NCI-H524 treated with DMSO at 0.1 percent for 48 hours (cell line): Measurements from ENCODE around the gene PKD2L2.
"Not testable (repeated sequence)": the region's sequence is repeated elsewhere in the genome, so short reads cannot be mapped to it uniquely, and the experiment has no call there.

Source experiments
- DNase-seq: peaks from one replicate; lab custom pipeline; 2025; lab: John Stamatoyannopoulos, UW

Gene PKD2L2

DNA sequence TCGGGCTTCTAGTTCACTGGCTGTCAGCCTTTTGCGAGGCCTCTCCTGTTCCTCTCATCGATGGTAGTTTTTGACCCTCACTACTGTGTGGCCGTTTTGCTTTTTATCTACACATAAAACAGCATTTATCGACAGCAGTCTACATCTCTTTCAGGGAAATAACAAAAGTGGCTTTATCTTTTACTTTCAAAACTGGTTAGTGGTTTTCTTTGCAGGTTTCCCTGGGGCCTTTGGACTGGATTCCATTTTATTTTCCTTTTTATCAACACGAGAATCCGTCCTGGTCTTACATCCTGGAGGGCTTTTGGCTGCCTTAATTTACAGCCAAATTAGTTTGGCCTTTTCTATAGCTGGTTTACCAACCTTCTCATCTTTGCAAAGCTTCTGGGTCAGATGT, 793 bp upstream of the PKD2L2 start:
- no peak for DNase-seq

DNA sequence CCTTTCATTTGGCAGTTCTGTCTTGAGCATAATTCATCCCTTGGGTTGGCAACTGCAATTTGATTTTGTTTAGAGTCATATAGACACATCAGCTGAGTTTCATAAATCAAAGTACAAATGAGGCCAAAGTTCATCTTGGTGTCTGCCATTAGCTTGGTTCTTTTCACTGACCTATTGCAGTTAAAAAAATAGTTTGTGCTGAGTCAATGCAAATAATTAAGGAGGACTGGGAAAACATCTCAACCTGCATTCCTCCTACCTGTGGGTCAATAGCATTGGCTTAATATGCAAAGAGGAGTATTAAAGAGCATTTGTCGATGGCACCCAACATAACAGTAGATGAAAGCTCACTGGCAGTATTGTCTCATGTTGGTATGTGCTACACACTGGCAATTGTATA, 1.6 kb downstream of the PKD2L2 start:
- DNase-seq, result no peak

DNA sequence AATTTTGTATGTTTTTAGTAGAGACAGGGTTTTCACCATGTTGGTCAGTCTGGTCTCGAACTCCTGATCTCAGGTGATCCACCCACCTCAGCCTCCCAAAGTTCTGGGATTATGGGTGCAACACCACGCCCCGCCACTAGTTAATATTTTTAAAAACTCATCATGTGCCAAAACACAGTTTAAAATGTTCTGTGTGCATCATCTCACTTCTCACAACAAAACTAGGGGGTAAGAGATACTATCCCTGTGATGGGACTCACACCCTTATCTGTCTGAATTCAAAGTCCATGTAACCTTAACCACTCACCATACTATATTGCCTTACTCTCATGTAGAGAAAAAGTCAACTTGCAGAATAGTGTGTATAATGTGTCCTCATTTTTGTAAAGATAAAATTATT, 2.6 kb downstream of the PKD2L2 start:
- no peak for DNase-seq

DNA sequence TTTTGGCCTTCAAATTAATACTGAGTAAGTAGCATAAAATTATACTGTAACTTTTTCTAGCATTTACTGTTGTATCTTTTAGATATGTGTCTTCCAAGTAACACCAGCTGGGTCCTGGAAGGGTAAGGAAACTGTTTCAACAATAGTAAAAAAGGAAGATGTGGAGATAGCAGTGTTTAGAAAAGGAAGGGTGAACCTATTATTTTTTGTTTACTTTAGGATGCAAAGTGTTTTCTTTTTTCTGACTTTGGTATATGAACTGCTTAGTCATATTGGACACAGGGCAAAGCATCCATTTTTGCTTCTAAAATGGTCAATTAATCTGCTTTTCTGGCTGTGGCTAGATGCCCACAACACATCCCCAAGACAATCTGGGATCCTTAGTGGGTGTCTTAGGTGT, 5.3 kb downstream of the PKD2L2 start:
- no peak for DNase-seq

DNA sequence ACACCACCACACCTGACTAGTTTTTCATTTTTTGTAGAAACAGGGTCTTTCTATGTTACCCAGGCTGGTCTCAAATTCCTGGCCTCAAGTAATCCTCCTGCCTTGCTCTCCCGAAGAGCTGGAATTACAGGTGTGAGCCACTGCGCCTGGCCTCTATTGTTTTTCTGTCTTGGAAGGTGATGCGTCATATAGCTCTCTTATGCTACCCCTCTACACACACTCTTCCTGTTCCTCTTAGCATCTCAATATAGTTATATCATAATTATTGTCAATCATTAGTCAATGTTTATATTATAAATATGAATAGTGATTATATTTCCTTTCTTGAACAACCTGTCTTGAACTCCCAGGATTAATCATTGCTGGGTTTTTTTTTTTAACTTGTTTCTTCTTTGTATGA, 7.3 kb downstream of the PKD2L2 start:
- DNase-seq, result no peak

DNA sequence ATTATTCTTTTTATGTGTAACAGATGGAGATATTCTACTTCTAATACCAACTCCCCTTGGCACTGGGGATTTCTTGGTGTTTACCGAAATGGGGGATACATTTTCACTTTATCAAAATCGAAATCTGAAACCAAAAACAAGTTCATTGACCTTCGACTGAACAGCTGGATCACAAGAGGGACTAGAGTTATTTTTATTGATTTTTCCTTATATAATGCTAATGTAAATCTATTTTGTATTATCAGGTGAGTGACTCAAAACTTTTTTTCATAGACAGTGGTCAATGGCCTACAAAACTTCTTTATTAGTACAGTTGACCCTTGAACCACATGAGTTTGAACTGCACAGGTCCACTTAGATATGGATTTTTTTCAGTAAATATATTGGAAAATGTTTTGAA, 10.2 kb downstream of the PKD2L2 start:
- DNase-seq, result no peak

DNA sequence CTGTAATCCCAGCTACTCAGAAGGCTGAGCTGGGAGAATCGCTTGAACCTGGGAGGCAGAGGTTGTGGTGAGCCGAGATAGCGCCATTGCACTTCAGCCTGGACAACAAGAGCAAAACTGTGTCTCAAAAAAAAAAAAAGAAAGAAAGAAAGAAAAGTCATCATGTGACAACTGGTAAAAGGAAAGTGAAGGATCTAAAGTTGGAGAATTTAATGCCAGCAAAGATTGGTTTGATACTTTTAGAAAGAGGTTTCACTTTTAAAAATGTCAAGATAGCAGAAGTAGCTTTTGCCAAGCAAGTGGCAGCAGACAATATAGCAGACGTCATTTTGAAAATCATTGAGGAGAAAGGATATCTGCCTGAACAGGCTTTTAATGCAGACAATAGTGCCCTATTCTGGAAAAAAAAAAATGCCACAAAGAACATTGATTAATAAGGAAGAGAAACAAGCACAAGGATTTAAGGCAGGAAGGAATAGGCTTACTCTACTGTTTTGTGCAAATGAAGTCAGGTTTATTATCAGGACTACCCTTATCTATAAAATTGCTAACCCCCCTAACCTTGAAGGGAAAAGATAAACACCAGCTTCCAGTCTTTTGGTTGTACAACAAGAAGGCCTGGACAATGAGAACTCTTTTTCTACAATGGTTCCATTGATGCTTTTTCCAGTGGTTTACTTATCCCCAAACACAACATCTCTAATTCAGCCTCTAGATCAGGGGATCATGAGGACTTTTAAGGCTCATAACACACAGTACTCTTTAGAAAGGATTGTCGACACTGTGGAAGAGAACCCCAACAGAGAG, 12.0 kb downstream of the PKD2L2 start:
- DNase-seq, result no peak

DNA sequence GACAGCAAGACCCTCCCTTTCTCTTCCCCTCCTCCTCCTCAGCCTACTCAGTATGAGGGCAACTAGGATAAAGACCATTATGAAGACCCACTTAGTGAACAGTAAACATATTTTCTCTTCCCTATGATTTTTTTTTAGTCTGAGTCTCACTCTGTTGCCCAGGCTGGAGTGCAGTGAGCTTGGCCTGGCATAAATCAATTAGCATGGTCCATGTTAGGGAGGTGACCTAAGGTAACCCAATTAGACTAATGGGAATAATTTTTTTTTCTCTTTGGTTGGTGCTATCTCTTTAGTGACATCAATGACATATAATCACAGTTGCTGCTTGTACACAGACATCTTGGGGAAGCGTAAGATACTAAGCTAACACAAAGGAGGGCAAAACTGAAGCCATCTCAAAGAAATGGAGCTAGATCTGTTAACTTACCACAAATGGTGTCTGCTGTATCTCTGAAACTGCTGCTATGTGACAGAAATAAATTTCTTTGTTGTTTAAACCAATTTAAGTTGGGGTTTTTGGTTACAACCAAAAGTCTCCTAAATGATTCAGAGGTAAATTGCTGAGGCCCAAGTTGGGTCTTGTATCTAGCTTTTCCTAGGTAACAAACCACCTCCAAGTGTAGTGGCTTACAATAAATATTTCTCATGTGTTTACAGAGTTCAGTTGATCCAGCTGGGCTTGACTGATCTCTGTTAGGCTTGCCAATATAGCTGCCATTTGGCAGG, 13.3 kb downstream of the PKD2L2 start:
- no peak for DNase-seq

DNA sequence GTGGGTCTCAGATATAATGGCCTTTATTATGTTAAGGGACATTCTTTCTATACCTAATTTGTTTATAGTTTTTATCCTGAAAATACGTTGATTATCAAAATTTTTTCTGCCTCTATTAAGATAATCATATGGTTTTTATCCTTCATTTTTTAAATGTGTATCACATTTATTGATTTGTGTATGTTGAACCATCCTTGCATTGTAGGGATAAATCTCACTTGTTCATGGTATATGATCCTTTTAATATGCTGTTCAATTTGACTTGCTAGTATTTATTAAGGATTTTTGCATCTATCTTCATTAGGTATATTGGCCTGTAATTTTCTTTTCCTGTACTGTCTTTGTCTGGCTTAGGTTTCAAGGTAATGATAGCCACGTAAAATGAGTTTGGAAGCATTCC, 25.5 kb downstream of the PKD2L2 start:
- no peak for DNase-seq

DNA sequence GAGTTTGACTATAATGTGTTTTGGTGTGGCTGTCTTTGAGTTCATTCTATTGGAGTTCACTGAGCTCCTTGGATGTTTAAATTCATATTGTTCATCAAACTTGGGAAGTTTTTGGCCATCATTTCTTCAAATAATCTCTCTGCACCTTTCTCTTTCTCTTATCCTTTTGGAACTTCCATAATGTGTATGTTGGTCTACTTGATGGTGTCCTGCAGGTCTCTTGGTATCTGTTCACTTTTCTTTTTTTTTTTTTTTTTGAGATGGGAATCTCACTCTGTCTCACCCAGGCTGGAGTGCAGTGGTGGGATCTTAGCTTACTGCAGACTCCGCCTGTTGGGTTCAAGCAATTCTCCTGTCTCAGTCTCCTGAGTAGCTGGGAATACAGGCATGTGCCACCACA, 27.7 kb downstream of the PKD2L2 start:
- DNase-seq, result no peak

DNA sequence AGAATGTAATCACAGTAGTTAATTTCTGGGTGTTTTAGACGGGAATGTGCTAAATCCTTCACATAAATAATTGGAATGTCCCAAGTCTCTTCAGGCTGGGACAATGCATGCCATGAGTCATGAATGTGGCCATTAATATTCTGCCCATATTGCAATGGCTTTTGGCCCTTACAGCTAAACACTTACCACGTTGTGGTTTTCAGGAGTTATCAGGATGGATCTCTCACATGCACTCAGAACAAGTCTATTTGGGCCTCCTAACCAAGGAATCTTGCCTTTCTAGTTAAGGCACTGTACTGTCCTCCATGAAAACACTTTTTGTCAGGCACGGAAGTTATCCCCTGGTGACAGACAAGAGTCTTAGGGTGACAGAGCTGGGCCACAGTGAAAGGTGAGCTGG, 32.7 kb downstream of the PKD2L2 start:
- no peak for DNase-seq

DNA sequence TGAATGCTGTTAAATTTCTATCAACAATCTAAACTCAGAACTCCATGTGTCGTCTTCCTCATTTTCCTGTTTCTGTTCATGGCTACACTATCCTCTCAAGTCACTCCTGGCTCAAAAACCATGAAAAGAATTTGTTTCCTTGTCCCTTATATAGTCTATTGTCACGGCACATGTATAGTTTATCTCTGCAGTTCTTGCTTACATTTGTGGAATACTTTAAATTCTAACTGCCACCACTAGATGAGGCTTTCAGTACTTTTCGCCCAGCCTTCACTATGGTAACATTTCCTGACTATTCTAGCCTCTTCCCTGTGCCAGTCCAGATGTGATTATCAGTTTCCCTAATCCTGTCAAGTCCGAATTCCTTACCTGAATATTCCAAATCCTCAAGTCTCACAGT, 34.6 kb downstream of the PKD2L2 start:
- DNase-seq, result no peak

DNA sequence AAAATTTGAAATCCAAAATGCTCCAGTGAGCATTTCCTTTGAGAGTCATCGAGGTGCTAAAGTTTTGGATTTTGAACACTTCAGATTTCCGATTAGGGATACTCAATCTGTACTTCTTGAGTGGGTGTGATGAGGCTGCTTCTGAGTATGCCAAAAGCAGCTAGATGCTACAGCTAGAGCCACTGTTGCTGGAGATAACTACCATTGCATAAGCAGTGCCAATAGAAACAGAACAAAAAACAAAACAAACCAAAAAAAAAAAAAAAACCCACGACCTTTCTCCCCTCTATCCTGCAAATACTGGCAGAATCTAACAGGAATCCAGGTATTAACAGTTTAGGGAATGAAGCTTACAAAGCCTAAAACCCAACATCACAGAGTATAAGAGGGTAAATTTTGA, 43.5 kb downstream of the PKD2L2 start:
- DNase-seq, result no peak

DNA sequence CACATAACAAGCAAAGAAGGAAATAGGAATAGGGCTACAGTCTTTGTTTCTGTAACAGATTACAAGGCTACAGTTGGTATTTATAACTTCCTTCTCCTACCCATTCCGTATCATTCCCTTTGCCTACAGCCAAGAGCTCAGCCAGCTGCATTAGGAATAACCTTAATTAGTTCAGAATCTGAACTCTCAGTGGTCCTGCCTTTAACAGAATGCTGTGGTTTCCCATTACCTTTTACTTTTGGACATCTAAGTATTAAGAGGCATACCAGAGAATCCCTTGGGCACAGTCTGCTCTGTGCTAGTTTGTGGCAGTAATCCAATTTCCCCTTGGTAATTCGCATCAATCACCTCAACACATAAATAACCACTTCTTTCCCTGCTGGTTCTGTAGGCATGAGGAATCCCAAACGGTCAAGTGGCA, 44.2 kb downstream of the PKD2L2 start:
- DNase-seq, result no peak

DNA sequence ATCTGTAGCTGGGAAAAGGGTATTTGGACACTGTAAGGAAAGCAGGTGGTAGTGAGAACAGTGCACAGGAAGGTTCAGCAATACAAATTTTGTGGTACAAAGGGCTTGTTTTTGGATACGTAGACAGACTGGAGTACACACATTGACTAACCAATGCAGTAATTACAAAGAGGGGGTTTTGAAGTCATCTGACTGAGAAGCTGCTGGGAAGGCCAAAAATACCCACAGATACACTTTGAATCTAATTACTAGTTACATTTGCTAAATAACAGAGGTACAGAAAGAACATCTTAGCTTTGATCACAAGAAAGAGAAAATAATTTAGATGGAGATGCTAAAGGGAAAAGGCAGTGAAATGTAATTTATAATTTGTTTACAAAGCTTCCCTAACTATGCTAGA, 45.9 kb downstream of the PKD2L2 start:
- DNase-seq, result no peak

DNA sequence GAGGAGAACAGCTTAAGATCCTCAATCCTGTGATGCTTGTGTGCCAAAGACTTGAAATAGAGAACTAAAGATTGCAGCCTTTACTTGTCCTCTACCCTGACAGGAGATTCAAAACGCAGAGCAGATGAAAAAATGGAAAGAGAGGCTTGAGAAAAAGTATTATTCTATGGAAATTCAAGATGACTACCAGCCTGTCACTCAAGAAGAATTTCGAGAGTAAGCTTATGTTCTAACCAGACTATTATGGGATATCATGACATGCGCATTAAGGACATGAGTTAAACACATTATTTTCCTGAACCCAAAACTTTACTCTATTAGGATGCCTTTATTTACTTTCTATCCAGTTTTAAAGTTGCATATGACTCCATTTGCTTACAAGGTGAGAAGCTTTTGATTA, 46.4 kb downstream of the PKD2L2 start:
- no peak for DNase-seq

DNA sequence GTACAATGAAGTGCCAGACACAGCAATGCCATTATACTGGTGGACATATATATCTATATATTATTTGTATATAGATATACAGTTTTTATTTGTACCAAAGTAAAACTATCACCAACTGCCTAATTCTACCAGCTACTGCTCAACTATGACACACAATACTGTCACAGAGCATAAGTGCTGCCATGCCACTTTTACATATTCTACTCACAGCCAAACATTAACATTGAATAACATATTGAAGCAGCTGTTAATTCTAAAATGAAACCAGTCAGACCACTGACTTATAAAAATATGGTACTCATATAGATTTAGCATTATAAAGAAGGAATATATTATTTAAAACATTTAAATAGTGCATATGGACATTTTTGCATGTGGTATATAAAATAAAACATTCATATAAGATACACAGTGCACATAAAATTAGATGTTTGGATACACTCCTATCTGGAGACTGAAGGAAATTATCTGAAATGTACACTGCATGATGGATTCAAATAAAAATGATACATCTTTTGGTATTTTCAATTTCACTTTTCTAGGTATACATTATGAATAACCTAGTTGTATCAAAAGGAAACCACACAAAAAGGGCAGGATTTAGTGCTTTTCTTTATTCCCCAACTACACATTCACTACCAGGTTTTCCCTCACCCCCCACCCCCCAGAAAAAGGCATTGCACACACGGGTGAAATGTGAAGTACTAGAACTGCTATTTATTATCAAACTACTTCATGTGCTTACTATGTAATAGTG, 48.9 kb downstream of the PKD2L2 start:
- DNase-seq, result no peak

DNA sequence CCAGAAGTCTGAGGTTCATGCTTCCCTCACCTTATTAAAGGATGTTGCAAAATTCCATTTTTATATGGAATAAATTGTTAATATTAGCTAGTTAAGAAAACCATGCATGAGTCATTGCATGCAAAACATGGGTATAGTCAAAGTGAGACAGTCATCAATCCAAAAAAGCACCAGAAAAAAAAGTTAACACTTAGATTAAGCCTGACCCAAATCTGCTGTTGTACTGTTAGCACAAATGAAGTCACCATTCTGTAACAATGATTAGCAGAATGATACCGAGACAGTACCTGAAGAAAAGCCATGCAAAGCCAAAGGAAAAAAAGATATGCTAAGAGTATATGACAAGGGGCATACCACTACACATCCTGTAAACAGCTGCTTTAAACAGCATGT, 49.5 kb downstream of the PKD2L2 start:
- DNase-seq, result no peak

DNA sequence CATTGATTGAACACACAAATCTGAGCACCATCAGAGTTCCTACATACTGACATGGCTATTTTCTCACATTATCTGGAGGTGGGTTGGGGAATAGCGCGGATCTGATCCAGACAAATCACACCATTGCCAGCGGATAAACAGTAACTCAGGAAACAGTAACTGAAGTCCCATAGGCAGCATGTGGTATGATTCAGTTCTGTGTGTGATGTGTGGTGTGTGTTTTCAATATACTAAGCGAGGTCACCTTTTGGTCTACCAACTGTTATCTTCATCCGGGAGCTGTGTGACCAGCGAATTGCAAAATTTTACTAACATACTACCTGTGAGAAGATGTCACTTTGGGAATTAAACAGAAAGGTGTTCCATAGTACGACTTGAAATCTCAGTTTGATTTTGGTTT, 50.1 kb downstream of the PKD2L2 start:
- no peak for DNase-seq

DNA sequence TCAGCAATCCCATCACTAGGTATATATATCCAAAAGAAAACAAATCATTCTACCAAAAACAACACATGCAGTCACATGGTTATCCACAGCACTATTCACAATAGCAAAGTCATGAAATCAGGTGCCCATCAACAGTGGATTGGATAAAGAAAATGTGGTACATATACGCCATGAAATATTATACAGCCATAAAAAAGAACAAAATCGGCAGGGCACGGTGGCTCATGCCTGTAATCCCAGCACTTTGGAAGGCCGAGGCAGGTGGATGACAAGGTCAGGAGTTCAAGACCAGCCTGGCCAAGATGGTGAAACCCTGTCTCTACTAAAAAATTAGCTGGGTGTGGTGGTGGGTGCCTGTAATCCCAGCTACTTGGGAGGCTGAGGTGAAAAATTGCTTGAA, 55.0 kb downstream of the PKD2L2 start:
- DNase-seq, result not testable (repeated sequence)

DNA sequence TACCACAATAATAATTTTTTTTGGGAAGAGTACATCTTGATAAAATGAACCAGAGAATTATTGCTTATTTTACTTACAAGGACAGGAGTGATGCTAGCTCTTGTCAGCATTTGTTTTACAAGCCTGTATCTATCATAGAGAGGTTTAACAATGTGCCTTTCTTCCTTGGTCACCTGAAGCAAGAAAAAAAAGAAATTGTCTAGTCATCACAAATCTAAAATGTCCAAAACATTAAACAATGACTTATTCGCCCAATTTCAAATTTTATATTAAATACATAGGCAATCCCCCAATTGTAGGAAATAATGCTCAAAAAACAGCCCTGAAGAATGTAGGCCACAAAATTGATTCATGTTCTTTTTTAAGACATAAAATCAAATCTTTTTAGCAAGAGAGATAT, 56.6 kb downstream of the PKD2L2 start:
- no peak for DNase-seq

DNA sequence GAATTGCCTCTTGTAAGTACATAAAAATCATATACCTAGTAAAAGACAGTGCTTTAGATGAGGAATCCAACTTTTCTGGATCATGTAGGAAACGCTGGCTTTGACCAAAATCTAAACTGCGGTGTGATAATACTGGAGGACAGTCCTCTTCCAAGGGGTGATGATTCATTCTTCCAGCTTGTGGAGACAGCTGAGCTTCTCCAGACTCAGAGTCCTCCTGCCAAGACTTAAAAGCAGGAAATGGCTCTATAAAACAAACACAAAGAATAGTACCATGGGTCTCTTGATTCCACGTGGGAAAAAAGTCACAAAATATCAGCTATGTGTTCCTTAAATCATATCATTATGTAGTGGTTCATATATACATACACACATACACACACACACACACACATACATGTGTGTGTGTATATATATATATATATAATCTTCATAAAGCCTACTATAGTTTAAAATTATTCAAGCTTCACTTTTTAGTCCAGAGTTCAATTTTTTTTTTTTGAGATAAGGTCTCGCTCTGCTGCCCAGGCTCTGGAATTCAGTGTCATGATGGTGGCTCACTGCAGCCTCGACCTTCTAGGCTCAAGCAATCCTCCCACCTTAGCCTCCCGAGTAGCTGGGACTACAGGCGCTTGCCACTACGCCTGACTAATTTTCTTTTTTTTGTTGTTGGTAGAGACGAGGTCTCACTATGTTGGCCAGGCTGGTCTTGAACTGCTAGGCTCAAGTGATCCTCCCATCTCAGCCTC, 65.0 kb downstream of the PKD2L2 start:
- no peak for DNase-seq
